Sciatic nerve (tissue), 2 donors: Measurements from ENCODE around the gene TMEM163. TPM values are rescaled to one million over a fixed set of nuclear protein-coding genes. Genes with fewer than 3 reads are reported as not detected.
"Not testable (repeated sequence)": the region's sequence is repeated elsewhere in the genome, so short reads cannot be mapped to it uniquely, and the experiment has no call there.

Experiments used
- ATAC-seq: fragments of 200-7000 bp; cut with Tn5 transposase; one replicate; pipeline ENCODE4 v1.9.1; 2020; ENCODE audit warnings: mild to moderate bottlenecking, moderate library complexity
- DNase-seq: peaks from one replicate; pipeline ENCODE4 v3.0.0-alpha.2; 2020; ENCODE audit warnings: low spot score
- intact Hi-C: fragments of 100-400 bp; cut with DNase I; formaldehyde crosslinking; loops from one replicate; pipeline ENCODE4 v1.14.2; 2022
- total RNA-seq: library from RNA; stranded (reverse); fragmentation: NEBNext Ultra II Directional; extraction: Animal tissue kit (Norgen Biotek cat#: 25700); gene quantifications from one replicate; pipeline ENCODE4 v1.2.1, GENCODE V29; 2021
- donor health status: DM: no; HTN: no; CAD: no.
- donor health status: DM: no; HTN: no; CAD: no.

Gene TMEM163
- total RNA-seq, result 0.45 TPM

DNA sequence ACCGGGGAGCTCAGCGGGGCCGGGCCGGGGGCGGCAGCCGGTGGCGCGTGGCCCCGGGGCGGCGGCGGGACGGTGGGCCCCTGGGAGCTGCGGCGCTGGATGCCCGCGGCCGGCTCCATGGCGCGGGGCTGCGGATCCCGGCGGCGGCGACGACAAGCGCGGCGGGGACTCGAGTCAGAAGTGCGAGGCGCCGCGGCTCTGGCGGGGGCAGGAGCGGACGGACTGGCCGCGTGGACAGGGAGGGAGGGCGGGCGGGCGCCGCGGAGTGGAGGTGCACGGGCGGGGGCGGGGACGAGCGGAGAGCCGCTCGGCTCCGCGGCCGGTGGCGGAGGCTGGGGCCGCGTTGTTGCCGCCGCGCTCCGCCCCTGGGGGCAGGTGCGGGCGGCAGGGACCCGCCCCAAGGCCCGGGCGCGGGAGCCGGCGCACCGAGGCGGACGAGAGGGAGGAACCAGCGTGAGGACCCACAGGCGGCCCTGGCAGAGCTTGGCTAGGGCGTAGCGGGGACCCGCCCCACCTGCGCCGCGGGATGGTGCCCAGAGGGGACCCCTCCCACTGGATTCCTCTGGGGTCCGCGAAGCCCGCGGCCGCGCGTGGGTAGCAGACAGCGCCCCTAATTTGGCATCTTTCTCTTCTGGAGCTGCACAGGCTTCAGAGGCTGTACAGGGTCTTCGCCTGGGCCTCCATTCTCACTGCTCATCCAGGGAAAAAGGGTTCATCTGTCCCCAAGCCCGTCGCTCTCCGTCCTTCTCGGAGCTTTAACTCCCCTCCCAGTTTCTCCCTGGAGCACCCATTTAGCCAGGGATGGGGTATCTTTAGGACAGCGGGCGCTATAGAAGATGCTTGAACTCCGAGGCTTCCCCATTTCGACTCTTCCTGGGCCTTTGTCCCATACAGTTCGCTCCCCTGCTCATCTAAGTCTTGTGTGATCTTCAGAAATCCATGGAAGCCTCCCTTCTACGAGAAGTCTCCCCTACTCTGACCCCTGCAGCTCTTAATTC, at the start of gene TMEM163:
TSS of gene TMEM163 (minus strand) at position 184 of the 998 bp plus-strand sequence.
- ATAC-seq (no peak), DNase-seq (no peak)
- intact Hi-C loops, result loop anchor here (10.0 kb wide), 1 partner anchor 1246 kb away; no protein-coding TSS in a partner anchor

DNA sequence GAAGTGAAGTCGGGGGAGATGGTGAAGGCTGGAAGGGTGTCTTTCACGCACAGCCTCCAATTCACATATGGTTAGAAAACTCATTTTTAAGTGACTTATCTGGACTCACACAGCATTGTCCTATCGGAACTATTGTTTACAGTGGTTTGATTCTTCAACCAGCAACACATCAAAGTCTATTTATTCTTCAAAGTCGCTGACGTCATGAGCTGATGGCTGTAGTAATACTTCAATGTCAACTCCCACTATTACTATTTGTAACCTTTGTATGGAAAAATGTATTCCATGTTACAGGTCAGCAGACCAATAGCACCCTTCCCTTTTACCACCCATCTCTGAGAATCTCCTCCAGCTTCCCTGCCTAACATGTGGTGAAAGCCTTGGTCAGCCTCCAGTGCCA, 47.8 kb upstream of the TMEM163 start:
- ATAC-seq (no peak), DNase-seq (no peak)
- intact Hi-C loops, result no loop called here

- intact Hi-C loops, result no loop called here
- ATAC-seq (no peak), DNase-seq (no peak)
Measured at GRCh38 chr2:134765987-134766386, 47.2 kb upstream of the TMEM163 start.

GRCh38 chr2:134764164-134764563, 45.4 kb upstream of the TMEM163 start:
- intact Hi-C loops, result no loop called here
- no peak for DNase-seq
- ATAC-seq, result no peak

GRCh38 chr2:134763164-134763710, 44.4 kb upstream of the TMEM163 start:
- intact Hi-C loops, result no loop called here
- ATAC-seq, result no peak
- no peak for DNase-seq

DNA sequence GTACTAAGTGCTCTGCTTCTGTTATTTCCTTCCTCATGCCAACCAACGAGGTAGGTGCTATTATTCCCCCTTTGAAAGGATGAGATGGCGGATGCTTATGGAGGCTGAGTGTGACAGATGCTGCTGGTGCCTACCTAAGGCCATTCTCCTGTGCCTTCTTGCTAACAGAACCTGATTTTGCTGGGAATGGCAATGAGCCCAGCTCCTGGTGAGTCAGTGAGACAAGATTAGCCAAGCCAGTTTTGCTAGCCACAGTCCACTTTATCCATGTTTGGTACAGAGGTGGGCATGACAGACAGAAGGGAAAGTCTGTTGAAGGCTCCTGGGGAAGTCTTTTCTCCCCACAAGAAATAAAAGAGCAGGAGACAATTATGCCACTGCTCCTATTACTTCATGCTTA, 43.7 kb upstream of the TMEM163 start:
- intact Hi-C loops, result no loop called here
- DNase-seq, result no peak
- no peak for ATAC-seq

- no peak for DNase-seq
- intact Hi-C loops, result no loop called here
- no peak for ATAC-seq
Measured at GRCh38 chr2:134760385-134760784, 41.6 kb upstream of the TMEM163 start.

DNA sequence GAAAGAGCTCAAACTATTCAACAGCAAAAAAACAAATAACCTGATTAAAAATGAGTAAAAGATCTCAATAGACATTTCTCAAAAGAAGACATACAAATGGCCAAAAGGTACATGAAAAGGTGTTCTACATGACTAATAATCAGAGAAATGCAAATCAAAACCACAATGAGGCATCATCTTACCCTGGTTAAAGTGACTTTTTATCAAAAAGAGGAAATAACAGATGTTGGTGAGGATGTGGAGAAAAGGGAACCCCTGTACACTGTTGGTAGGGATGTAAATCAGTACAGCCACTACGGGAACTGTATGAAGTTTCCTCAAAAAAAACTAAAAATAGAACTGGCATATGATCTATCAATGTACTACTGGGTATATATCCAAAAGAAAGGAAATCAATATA, 39.8 kb upstream of the TMEM163 start:
- intact Hi-C loops, result no loop called here
- no peak for DNase-seq
- no peak for ATAC-seq

DNA sequence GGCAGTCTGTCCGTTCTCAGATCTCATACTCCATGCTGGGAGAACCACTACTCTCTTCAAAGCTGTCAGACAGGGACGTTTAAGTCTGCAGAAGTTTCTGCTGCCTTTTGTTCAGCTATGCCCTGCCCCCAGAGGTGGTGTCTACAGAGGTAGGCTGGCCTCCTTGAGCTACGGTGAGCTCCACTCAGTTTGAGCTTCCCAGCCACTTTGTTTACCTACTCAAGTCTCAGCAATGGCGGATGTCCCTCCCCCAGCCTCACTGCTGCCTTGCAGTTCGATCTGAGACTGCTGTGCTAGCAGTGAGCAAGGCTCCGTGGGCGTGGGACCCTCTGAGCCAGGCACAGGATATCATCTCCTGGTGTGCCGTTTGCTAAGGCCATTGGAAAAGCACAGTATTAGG, 33.2 kb upstream of the TMEM163 start:
- DNase-seq, intact Hi-C loops, ATAC-seq: not testable (repeated sequence)

GRCh38 chr2:134745546-134745945, 26.7 kb upstream of the TMEM163 start:
- DNase-seq (no peak), ATAC-seq (no peak)
- intact Hi-C loops, result no loop called here

GRCh38 chr2:134745023-134745422, 26.2 kb upstream of the TMEM163 start:
- DNase-seq, result no peak
- intact Hi-C loops, result no loop called here
- ATAC-seq, result no peak

DNA sequence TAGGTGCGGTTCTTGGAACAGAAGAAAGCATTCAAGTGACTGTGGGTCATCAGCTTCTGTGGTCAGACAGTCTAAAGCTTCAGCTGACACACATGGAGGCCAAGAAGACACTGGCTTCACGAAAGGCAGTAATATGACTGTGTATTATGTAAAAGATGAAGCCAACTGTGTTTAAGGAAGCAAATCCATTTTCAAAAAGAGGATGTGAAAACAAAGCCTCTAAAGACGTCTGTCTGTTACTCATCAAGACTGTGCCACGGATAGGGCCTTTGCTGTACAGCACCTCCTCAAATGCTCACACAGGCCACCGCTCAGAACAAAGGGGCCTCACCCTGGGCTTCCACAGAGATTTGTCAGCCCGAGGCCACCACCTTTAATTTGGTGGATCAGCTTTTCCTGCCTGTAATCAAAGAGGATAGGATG, 21.1 kb upstream of the TMEM163 start:
- intact Hi-C loops, result no loop called here
- no peak for DNase-seq

GRCh38 chr2:134739236-134739878, 20.6 kb upstream of the TMEM163 start:
- intact Hi-C loops, result no loop called here

More for the DNA sequence above, 21.1 kb upstream of the TMEM163 start:
- ATAC-seq, result peak; percentile 86

DNA sequence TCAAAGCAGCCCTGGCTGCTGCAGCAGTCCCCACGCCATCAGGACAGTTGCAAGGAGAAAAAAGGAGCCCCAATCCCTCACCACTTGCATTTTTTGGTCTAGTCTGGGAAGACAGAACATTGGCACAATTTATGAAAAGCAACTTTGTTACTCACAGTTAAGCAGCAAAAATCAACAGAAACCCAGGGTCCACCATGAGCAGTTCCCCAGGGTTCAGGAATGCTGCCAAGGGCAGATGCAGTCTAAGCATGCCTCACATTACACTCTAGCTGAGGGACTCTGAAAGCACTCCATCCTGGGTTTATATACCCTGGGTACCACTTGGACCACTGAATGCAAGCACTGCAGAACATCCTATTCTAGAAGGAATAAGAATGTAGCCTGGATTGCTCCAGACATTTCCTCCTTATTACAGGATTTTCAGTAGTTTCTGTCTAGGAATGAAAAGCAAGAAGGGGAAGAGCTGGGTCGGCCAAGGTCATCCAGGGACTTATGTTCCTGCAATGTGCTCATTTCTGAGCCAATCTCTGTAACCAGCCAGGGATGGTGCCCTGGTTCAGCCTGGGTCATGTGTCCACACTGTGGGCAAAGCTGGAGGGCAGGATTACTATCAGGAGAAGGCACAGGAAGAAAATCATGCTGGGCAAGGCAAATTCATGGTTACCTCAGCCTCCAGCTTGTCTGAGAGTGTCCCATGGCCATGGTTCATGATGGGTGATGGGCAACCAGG, 19.5 kb upstream of the TMEM163 start:
- intact Hi-C loops, result no loop called here
- ATAC-seq (no peak), DNase-seq (no peak)

More at GRCh38 chr2:134739236-134739878, 20.6 kb upstream of the TMEM163 start:
- ATAC-seq (peak; percentile 22), DNase-seq (no peak)

GRCh38 chr2:134737671-134738070, 18.9 kb upstream of the TMEM163 start:
- DNase-seq (no peak), ATAC-seq (no peak)
- intact Hi-C loops, result no loop called here

- DNase-seq, result no peak
- intact Hi-C loops, result no loop called here
- ATAC-seq, result no peak
Measured at GRCh38 chr2:134736167-134736880, 17.5 kb upstream of the TMEM163 start.

GRCh38 chr2:134728163-134728562, 9.4 kb upstream of the TMEM163 start:
- ATAC-seq, result no peak
- DNase-seq, result no peak
- intact Hi-C loops, result no loop called here

DNA sequence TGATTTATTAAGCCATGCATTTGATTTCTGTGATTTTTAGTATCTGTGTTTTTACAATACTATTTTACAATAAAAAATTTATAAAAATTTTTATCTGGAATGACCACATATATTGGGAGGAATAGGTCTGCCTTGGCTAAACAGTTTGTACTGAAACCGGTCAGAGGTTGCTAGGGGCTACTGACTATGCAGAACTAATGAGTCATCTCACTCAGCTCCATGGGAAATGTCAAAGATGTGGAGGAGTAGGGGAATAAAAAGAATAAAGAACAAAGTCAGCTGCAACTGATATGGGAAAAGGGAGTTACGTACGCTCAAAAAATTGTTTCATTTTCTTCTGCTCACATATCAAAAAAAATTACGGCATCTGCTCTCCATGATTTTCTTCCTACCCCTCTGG, 8.6 kb upstream of the TMEM163 start:
- DNase-seq (no peak), ATAC-seq (peak; percentile 48)

DNA sequence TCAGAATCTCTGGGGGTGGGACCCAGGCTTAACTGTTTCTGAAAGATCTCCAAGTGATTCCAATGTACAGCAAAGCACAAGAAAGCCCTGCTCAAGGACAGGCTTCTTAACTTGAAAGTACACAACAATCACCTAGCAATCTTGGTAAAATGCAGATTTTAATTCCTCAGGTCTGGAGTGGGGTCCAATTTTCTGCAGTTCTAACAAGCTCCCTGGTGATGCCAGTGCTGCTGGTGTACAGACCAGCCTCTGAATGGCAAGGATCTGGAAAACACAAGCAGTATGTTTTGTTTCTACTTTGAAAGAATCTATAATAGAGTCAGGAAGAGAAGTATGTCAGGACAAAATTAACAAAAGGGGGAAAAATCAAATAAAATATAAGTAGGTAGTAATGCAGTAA, 7.8 kb upstream of the TMEM163 start:
- ATAC-seq, result no peak
- intact Hi-C loops, result no loop called here
- no peak for DNase-seq

More for the DNA sequence above, 8.6 kb upstream of the TMEM163 start:
- intact Hi-C loops, result no loop called here
